LNCaP clone FGC (cell line): ENCODE measurements around the gene DEPDC5.

Source experiments
- DNase-seq: peaks from one replicate; pipeline ENCODE4 v3.0.0-alpha.2; 2011; ENCODE audit warnings: low read depth
- H3K4me3 ChIP-seq: 2 replicates; pipeline ENCODE4 v1.5.1; 2011; ENCODE audit warnings: mild to moderate bottlenecking, low read depth, low read length, control low read depth
- TF ChIP-seq, protein P1 (sequence below): IDR thresholded peaks from 2 replicates; pipeline ENCODE4 v1.5.1; 2012; ENCODE audit warnings: mild to moderate bottlenecking; ENCODE audit not compliant: control insufficient read depth, insufficient read depth; ENCODE audit errors: extremely low read depth

The DEPDC5 gene

DNA sequence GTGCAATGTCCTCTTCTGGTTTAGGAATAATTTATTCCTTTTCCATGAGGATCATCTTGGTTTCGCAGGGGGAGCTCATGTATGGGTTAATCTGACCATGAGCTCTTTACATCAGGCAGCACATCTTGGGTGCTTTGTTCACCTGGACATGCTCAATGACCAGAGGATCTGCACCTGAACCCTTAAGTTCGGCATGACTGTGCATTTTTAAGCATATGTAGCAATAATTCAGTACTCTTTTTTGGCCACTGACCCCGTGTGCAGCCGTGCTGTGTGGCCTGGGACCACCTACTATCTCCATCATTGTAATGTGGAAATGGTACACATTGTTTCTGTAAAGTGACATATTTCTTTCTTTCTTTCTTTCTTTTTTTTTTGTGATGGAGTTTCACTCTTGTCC lies 62.9 kb downstream of the DEPDC5 start:
- TF ChIP-seq, protein P1, sequence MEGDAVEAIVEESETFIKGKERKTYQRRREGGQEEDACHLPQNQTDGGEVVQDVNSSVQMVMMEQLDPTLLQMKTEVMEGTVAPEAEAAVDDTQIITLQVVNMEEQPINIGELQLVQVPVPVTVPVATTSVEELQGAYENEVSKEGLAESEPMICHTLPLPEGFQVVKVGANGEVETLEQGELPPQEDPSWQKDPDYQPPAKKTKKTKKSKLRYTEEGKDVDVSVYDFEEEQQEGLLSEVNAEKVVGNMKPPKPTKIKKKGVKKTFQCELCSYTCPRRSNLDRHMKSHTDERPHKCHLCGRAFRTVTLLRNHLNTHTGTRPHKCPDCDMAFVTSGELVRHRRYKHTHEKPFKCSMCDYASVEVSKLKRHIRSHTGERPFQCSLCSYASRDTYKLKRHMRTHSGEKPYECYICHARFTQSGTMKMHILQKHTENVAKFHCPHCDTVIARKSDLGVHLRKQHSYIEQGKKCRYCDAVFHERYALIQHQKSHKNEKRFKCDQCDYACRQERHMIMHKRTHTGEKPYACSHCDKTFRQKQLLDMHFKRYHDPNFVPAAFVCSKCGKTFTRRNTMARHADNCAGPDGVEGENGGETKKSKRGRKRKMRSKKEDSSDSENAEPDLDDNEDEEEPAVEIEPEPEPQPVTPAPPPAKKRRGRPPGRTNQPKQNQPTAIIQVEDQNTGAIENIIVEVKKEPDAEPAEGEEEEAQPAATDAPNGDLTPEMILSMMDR, result no peak
- DNase-seq, result no peak
- H3K4me3 ChIP-seq, result no peak overlapping the region

DNA sequence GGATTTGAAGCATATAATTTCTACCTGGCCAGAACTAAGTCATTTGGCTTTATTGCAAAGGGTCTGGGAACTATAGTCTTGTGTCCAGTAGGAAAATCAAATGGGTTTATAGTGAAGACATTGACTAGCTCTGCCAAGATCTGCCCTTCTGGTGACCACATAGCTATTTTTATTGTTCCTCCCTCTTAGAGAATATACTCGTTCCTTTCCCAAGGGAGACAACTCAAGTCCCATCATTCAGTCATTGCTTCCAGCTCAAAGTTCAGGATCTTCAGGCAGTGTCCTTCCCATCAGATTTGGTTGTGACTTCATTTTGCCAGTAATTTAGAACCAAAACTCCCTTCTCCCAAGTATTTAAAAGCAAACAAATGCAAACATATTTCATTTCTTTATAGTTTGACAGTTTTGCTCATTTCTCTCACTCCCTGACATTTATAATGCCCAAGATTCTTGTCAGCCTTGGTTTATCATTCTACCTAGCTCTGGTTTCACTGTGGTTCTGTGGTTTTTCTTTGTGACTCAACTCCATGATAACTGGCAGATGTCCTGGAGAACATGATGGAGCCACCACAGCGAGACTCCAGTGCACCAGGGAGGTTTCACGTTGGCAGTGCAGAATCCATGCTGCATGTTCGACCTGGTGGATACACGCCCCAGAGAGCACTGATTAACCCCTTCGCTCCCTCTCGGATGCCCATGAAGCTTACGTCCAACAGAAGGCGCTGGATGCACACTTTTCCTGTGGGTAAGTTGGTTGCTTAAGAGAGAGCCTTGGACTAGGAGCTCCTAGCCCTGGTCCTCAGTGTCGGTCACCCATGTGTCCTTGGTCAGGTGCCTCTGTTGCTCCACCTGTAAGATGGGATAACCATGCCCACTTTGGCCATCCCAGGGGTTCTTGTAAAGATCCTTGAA lies 64.9 kb downstream of the DEPDC5 start:
- no peak for DNase-seq
- TF ChIP-seq, protein P1, result no peak
- H3K4me3 ChIP-seq, result no peak overlapping the region

DNA sequence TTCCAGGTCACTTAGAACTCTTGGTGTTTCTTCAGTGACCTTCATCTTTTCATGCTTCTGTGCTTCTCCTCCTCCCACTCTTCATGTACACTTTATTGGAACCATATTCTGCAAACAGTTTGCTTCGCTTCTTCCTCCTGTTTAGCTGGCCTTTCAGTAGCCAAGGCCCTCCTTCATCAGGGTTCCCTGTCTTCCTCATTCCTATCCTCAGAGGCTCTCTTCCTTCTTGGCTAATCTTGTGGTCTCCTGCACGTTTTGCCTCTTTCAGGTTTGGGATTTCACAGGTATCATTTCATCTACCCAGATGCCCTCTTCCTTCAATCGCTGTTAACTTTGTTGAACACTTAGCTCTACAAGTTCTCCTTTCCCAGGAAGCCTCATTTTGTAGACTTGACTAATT lies 66.8 kb downstream of the DEPDC5 start:
- no peak overlapping the region for H3K4me3 ChIP-seq
- TF ChIP-seq, protein P1, result no peak

DNA sequence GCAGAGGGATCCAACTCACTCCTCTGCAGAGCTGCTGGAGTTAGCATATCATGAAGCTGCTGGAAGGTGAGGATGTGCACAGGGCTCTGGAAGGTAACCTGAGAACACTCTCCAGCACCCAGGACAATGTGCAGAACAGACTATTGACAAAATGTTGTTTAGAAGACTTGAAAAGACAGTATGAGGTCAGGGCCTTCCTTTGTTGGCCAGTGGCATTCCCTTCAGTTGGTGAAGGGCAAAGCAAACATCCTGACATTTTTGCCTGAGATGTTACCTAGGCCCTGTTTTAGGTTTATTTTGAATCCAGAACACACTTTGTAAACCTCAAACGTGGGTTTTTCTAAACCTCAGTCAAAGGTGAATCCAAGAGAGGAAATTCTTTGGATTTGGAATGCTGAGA lies 67.8 kb downstream of the DEPDC5 start:
- no peak for DNase-seq
- TF ChIP-seq, protein P1, result no peak
- no peak overlapping the region for H3K4me3 ChIP-seq

More for the DNA sequence above, 66.8 kb downstream of the DEPDC5 start:
- DNase-seq, result no peak

DNA sequence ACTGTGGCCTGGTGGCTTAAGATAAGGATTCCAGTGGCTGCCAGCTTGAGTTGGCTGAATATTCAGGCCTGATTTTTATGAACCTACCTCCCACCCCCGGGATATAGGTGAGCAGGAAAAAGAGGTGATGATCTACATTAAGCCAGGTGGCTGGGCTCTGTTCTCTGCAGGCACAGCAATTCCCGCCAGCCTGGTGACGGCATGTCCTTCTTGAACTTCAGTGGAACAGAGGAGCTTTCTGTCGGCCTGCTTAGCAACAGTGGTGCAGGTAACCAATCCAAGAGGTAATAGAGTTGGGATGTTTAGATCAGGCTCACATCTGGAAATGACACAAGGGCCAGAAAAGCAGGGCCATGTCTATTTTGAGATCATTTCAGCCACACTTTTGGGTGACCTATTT lies 68.7 kb downstream of the DEPDC5 start:
- no peak for DNase-seq
- TF ChIP-seq, protein P1, result no peak
- no peak overlapping the region for H3K4me3 ChIP-seq

DNA sequence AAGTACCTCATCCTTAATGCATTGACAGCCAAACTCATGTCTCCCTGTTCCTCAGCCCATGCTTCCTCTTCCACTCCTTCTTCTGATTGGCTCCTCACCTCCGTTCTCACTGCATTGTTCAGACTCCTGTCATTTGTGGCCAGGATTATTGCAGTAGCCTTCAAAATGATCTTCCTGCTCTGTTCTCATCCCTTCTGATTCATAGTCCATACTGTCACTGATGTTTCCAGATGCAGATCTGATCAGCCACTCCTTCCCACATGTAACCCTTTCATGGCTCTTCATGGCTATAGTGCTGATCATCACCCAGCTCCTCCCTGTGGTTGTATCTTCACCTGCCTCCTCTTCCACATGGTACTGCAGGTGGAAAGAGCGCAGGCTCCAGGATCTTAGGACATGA lies 71.7 kb downstream of the DEPDC5 start:
- DNase-seq, result no peak
- no peak overlapping the region for H3K4me3 ChIP-seq
- TF ChIP-seq, protein P1, result no peak
